GM12891 (cell line): Measurements from ENCODE around the gene INPP4A.
A peak's percentile ranks its signal among the peaks of the same experiment; 100 is the strongest.

Experiments used
- DNase-seq: peaks from one replicate; pipeline ENCODE4 v3.0.0; 2011; ENCODE audit warnings: low spot score; ENCODE audit not compliant: insufficient read length
- FAIRE-seq: peaks from 2 replicates; lab custom pipeline; 2011; peaks lifted over from hg19 to GRCh38; lab: Jason Lieb, UNC
- PAX5 ChIP-seq: IDR thresholded peaks from 2 replicates; pipeline ENCODE4 v1.6.1; 2011; ENCODE audit warnings: low read length, moderate library complexity, mild to moderate bottlenecking; ENCODE audit not compliant: insufficient read depth, severe bottlenecking
- POLR2A ChIP-seq: IDR thresholded peaks from 2 replicates; pipeline ENCODE4 v1.6.1; 2011; ENCODE audit warnings: low read depth, low read length, control low read depth
- POLR2AphosphoS5 ChIP-seq: IDR thresholded peaks from 2 replicates; pipeline ENCODE4 v1.6.1; 2011; ENCODE audit warnings: low read depth, low read length, control low read depth
- POU2F2 ChIP-seq: IDR thresholded peaks from 2 replicates; pipeline ENCODE4 v1.6.1; 2011; ENCODE audit warnings: low read depth, mild to moderate bottlenecking, control low read depth, low read length, moderate library complexity
- SPI1 ChIP-seq: IDR thresholded peaks from 2 replicates; pipeline ENCODE4 v1.6.1; 2011; ENCODE audit warnings: low read depth, low read length, control low read depth
- TAF1 ChIP-seq: IDR thresholded peaks from 2 replicates; pipeline ENCODE4 v1.6.1; 2011; ENCODE audit warnings: low read depth, low read length, control low read depth

The INPP4A gene

GRCh38 chr2:98509542-98510321 is 65.1 kb downstream of the INPP4A start:
- DNase-seq (no peak), FAIRE-seq (no peak)
- TF ChIP-seq POU2F2 (no peak), POLR2A (no peak), TAF1 (no peak), PAX5 (no peak), POLR2AphosphoS5 (no peak), SPI1 (no peak)

- TF ChIP-seq PAX5 (no peak), SPI1 (no peak), TAF1 (no peak), POLR2AphosphoS5 (no peak), POU2F2 (no peak), POLR2A (no peak)
- FAIRE-seq (no peak), DNase-seq (no peak)
Measured at GRCh38 chr2:98510322-98510662, 65.6 kb downstream of the INPP4A start.

- TF ChIP-seq POU2F2 (no peak), POLR2A (no peak), TAF1 (no peak), PAX5 (no peak), SPI1 (no peak), POLR2AphosphoS5 (no peak)
- no peak for DNase-seq
- no peak for FAIRE-seq
Measured at GRCh38 chr2:98511981-98512380, 67.3 kb downstream of the INPP4A start.

GRCh38 chr2:98512699-98513098 is 68.0 kb downstream of the INPP4A start:
- DNase-seq (no peak), FAIRE-seq (no peak)
- TF ChIP-seq POLR2AphosphoS5 = no peak
- TF ChIP-seq SPI1 = no peak
- TF ChIP-seq TAF1 = no peak
- no peak for TF ChIP-seq PAX5
- TF ChIP-seq POLR2A = no peak
- no peak for TF ChIP-seq POU2F2

- no peak for DNase-seq
- no peak for FAIRE-seq
- TF ChIP-seq POLR2AphosphoS5 (no peak), TAF1 (no peak), POLR2A (no peak), PAX5 (no peak), POU2F2 (no peak), SPI1 (no peak)
Measured at GRCh38 chr2:98514096-98514639, 69.5 kb downstream of the INPP4A start.

- TF ChIP-seq TAF1 (no peak), POLR2A (no peak), POU2F2 (no peak), PAX5 (no peak), SPI1 (no peak), POLR2AphosphoS5 (no peak)
- DNase-seq (no peak), FAIRE-seq (no peak)
Measured at GRCh38 chr2:98514879-98515249, 70.2 kb downstream of the INPP4A start.

GRCh38 chr2:98515250-98515991 is 70.8 kb downstream of the INPP4A start:
- TF ChIP-seq POLR2AphosphoS5 (no peak), POU2F2 (no peak), SPI1 (no peak), PAX5 (no peak), POLR2A (no peak), TAF1 (no peak)
- FAIRE-seq (no peak), DNase-seq (no peak)

GRCh38 chr2:98516571-98516970 is 71.9 kb downstream of the INPP4A start:
- no peak for DNase-seq
- no peak for TF ChIP-seq PAX5
- no peak for FAIRE-seq

- no peak for TF ChIP-seq TAF1
- TF ChIP-seq POLR2A = no peak
- no peak for TF ChIP-seq PAX5
- no peak for TF ChIP-seq POU2F2
- TF ChIP-seq POLR2AphosphoS5 = no peak
- no peak for TF ChIP-seq SPI1
Measured at GRCh38 chr2:98517636-98518035, 73.0 kb downstream of the INPP4A start.

GRCh38 chr2:98518101-98518500 is 73.4 kb downstream of the INPP4A start:
- TF ChIP-seq POLR2AphosphoS5 (no peak), TAF1 (no peak), PAX5 (no peak), SPI1 (no peak), POLR2A (no peak), POU2F2 (no peak)
- FAIRE-seq (peak; percentile 13), DNase-seq (peak; percentile 50)

More at GRCh38 chr2:98517636-98518035, 73.0 kb downstream of the INPP4A start:
- no peak for FAIRE-seq
- no peak for DNase-seq
